Activated CD4-positive, alpha-beta T cell treated with anti-CD3 and anti-CD28 coated beads for 48 hours (primary cell): ENCODE results near the gene RABL6.
"Not testable (repeated sequence)": the region's sequence is repeated elsewhere in the genome, so short reads cannot be mapped to it uniquely, and the experiment has no call there.

Source experiments
- DNase-seq: peaks from one replicate; pipeline ENCODE4 v3.0.0-alpha.2; 2020

The RABL6 gene

DNA sequence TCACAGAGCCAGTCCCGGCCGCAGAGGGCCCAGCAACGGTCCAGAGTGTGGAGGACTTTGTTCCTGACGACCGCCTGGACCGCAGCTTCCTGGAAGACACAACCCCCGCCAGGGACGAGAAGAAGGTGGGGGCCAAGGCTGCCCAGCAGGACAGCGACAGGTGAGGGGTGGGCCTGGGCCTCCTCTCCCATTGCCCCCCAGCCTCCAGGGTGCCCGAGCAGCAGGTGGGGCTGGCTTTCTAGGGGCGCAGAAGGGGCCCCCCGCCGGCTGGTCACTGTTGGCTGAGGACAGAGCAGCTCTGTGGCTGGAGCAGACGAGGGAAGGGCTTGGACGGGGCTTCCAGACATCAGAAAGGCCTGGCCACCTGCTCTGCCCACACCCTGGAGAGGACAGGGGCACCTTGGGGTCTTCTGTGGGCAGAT lies 30.1 kb downstream of the RABL6 start:
- not testable (repeated sequence) for DNase-seq

DNA sequence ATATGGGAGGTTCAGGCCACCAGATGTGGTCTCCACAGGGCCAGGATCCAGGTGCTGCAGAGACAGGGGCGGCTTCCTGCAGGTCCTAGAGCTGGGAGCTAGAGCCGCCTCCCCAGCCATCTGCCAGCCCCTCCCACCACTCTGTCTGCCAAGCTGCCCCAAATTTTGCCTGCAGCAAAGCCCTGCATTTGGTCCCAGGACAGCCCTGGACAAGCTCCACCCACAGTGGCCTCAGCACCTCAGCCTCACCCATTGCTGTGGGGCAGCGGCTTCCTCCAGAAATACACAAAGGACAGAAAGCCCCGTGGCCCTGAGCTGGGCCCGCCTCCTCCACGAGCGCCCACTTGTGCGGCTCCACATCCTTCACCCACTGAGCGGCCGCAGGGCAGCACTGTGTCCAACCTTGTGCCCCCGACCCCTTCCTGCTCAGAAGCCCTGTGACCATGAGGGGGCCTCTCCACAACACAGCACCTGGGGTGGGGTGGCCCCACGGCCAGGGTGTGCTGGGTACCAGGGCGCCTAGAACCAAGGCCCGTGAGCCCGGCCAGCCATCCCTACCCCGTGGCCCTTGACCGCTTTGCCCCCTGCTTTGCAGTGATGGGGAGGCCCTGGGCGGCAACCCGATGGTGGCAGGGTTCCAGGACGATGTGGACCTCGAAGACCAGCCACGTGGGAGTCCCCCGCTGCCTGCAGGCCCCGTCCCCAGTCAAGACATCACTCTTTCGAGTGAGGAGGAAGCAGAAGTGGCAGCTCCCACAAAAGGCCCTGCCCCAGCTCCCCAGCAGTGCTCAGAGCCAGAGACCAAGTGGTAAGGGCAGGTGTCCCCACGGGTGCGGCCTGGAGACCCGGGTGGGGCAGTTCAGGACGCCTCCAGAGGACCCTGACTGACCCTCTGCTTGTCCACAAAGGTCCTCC lies 30.8 kb downstream of the RABL6 start:
- DNase-seq, result no peak

DNA sequence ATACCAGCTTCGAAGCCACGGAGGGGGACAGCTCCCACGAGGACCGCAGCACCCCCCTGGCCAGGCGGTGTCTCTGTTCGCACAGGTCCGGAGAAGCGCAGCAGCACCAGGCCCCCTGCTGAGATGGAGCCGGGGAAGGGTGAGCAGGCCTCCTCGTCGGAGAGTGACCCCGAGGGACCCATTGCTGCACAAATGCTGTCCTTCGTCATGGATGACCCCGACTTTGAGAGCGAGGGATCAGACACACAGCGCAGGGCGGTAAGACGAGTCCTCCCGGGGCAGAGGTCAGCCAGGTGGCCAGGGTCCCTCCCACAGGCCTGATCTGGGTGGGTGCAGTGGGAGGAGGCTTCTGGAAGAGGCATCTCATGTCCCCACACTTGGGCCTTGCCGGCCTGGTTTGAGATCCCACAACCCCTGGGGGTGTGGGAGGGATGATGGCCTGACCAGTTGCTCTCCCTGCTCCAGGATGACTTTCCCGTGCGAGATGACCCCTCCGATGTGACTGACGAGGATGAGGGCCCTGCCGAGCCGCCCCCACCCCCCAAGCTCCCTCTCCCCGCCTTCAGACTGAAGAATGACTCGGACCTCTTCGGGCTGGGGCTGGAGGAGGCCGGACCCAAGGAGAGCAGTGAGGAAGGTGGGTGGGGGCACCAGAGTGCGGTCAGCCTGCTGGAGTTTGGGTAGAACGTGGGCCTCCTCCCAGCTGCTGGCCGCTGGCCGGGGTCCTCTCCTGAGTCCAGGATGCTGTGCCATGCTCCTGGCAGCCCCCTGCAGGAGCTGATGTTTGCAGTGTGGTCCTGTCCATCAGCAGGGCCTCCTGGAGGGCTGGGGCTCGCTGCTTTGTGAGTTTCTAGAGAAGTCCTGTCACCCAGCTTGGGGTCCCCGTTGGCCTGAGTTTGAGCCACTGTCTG lies 31.7 kb downstream of the RABL6 start:
- DNase-seq, result no peak

DNA sequence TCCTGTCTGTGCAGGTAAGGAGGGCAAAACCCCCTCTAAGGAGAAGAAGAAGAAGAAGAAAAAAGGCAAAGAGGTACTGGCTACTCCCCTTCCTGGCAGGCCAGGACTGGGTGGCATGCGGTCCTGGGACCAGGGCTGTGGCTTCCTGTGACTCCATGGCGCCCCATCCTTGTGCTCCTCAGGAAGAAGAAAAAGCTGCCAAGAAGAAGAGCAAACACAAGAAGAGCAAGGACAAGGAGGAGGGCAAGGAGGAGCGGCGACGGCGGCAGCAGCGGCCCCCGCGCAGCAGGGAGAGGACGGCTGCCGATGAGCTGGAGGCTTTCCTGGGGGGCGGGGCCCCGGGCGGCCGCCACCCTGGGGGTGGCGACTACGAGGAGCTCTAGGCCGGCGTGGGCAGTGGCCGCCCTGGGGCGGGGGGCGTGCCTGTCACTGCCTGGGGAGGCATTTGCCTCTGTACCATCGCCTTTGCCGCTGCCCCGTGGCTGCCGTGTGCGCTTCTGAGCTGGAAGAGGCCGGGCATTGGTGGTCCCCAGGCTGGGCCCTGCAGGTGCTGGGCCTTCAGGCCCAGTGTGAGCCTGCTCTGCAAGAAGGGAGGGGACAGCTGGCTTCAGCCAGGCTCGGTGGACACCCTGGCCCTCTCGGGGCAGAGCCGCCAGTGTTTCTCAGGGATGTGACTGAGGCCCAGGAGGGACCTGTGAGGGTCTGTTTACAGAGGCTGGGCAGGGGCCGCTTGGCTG lies 32.6 kb downstream of the RABL6 start:
- no peak for DNase-seq

DNA sequence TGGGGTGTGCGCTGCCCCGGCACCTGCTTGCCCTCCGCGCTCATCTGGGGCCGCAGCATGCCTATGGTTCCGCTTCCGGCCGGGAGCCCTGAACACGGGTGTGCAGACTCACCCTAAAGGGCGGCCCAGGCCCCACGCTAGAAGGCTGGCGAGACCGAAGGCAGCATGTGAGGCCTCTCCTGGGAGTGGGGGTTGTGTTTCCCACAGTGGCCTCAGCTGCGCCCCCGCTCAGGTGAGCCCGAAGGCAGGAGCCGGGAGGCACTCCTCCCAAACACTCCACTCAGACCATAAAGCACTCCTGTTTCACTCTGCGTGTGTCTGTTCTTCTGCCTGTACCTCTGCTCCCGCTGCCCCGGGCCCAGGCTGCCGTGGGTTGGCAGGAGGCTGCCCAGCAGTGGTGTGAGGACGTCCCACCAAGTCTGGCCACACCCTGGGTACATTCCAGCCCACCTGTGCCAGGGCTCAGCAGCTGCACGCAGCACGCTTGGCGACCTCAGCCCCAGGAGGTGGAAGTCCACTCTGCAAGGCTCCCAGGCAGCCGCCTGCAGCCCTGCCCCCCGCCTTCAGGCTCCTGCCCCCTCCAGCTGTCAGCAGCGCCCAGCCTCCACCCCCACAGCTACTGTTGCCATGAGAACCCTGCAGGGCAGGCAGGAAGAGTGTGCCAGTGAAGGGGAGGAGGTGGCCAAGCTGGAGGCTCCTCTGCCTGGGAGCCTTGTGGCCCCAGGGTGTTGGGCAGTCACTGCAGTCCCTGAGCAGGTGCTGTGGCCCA lies 33.3 kb downstream of the RABL6 start:
- no peak for DNase-seq

DNA sequence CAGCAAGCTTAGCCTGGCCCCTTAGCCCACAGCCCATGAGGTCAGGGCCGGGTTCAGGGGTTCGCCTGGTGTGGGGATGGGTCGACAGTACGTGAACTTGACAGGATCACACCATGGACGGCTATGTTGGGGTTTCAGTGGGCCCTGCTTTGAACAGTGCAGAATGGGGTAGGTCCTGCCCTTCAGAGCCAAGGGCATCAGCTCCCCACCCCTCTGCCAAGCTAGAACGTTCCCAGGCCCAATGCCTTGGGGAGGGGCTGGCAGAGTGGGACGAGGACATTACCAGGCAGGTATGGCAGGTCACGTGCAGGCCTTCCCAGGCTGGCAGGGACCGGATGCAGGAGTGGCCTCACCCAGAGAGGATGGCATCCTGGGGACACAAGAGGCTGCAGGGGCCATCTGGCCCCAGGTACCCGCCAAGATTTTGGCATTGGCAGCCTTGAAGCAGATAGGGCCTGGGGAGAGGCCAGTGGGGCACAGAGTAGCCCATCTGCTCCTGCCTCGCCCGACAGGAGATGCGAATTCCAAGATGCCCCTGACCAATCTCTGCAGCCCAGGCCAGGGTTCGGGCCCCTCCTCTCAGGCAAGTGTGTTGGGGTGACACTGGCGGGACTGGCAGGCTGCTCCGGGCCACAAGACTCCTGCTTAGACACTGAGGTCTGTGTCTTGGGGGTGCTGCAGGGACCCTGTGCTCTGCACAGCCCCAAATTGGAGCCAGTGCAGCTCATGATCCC lies 34.1 kb downstream of the RABL6 start:
- DNase-seq, result not testable (repeated sequence)

DNA sequence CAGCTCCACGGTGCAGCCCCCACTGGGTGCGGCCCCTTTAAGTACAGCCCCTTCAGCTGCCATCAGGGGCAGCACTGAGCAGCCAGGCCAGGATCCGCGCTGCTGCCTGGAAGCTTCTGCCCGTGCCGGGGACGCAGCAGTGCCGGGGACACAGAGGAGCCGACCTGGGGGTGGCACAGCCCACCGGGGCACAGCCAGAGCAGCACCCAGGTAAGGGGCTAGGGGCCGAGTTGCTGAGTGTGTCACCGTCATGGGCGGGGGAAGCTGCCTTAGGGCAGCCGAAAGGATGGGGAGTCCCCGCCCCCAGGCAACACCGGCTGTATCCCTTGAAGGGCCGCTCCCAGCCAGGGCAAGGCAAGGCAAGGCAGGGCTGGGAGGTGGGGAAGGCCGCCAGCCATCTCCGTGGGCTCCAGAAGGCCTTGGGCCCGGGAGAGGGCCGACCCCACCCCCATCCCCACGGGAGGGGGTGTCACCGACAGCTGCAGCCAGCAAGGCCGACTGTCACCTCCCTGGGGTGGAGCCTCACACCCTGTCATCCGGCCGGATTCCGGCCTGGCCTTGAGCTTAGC lies 34.7 kb downstream of the RABL6 start, which contains the start of gene AJM1:
AJM1 (plus strand) TSS at position 99 of the 569 bp plus-strand sequence. CDS start 1,937 bp downstream, outside the sequence.
- peak; percentile 87 for DNase-seq

DNA sequence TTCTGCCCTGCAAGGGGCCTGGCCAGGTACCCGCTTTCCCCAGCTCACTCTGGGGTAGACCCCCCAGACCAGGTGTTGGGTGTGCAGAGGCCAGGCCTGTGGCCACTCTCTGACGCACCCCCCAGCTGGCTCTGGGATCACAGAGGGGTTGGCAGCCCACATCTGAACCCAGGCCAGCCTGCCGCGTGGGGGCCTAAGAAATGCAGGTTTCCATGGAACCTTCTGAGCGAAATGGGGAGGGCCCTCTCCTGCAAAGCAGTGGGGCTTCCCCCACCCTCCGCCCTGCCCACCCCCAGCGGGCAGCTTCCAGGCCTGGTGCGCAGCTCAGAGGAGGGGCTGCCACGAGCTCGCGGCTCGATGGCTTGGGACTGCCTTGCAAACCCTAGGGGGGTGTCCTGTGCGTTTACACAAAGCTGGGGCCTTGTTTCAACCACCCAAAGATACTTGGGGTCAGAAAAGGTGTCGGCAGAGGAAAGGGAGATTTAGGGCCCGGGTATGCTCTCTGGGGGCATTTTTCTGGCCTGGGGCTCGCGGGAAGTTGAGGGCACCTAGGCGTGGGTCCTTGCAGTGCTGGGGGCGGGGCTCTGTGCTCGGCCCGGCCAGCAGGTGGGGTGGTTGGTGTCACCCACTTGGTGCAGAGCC lies 35.5 kb downstream of the RABL6 start:
- not testable (repeated sequence) for DNase-seq

DNA sequence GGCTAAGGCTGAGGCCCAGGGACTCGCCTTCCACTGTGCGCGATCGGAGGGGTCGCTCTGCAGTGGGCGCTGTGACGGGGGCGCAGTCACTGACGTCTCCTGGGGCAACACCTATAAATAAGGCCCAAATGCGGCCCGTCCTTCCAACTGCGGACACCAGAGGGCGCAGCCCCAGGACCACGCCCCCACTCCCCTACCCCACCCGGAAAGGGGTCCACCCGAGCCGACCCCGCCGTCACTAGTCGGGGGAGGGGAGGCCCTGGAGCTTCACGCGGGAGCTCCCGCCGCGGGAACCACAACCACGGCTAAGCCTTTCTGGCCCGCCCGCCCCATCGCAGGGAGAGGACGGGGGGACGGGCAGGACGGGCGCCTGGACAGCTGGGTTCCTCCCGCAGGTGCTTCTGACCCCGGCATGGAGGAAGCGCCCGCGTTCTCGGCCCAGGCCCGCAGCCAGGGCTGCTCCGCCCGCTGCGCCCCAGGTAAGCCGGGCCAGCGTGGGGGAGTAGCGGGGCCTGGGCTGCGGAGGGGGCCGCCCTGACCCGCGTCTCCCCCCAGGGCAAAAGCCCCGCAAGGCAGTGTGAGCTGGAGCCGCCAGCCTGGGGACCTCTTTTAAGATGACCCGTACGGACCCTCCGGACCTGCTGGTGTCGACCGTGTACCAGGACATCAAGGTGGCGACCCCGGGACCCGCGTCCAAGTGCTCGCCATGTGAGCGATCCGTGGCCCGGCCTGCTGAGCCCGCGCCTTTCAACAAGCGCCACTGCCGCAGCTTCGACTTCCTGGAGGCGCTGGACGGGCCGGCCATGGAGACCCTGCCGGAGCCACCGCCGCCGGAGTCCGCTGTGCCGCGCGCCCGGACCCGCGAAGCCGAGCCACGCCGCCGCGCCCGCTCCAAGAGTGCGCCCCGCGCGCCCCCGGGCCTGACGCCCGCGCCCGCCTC lies 36.3 kb downstream of the RABL6 start:
- peak; percentile 77 for DNase-seq

DNA sequence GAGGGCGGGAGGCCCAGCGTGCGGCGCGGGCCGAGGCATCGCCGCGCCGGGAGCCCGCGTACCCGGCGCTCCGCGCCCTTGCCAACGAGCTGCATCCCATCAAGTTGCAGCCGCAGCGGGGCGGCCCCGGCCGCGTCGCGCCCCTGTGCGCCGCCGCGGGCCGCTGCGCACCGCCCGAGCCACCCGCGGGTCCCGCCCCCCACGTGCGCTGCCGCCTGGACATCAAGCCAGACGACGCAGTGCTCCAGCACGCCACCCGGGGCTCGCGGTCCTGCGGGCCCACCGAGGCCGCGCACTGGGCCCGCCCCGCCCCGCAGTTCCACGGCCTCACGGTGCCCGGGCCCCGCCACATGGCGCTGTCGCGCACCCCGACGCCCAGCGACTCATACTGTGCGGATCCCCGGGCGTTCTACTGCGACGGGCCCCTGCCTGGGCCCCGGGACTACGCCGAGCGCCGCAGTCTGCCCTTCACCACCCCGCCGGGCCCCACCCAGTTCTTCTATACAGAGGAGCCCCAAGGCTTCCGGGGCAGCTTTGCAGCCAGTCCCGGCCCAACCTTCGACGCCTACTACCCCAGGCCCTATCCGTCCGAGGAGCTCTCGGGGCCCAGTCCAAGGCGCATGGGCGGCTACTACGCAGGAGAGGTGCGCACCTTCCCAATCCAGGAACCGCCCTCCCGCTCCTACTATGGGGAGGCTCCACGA lies 37.2 kb downstream of the RABL6 start:
- no peak for DNase-seq

DNA sequence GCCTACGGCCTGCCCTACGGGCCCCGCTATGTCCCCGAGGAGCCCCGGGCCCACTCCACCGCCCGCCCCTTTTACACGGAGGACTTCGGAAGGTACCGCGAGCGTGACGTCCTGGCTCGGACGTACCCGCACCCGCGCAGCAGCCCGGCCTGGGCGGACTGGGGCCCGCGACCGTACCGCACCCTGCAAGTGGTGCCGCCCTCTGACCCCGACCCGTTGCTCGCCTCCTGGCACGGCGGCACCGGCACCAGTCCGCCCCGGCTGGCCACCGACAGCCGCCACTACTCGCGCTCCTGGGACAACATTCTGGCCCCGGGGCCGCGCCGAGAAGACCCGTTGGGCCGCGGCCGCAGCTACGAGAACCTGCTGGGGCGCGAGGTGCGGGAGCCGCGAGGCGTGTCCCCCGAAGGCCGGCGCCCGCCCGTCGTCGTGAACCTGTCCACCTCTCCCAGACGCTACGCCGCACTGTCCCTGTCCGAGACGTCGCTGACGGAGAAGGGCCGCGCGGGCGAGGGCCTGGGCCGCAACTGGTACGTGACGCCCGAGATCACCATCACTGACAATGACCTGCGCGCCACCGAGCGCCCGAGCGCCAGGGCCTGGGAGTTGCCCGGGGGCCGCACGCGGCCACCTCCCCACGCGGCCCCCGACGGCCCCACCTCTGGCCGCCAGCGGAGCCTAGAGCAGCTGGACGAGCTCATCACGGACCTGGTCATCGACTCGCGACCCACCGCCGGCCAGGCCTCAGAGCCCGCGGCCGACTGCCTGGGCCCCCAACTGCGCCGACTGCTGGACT lies 37.9 kb downstream of the RABL6 start:
- no peak for DNase-seq

DNA sequence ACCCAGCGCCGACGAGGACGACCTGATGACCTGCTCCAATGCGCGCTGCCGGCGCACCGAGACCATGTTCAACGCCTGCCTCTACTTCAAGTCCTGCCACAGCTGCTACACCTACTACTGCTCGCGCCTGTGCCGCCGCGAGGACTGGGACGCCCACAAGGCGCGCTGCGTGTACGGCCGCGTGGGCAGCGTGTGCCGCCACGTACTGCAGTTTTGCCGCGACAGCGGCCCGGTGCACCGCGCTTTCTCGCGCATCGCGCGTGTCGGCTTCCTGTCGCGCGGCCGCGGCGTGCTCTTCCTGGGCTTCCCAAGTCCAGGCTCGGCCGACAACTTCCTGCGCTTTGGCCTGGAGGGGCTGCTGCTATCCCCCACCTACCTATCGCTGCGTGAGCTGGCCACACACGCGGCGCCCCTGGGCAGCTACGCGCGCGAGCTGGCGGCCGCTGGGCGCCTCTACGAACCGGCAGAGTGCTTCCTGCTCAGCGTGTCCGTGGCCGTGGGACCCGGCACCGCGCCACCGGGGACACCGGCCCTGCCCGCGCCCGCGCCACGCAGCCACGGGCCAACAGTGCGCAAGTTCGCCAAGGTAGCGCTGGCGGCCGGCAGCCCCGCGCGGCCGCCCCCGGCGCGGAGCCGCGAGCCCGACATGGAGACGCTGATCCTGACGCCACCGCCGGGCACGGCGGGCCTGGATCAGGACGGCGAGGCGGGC lies 38.8 kb downstream of the RABL6 start:
- DNase-seq, result no peak

DNA sequence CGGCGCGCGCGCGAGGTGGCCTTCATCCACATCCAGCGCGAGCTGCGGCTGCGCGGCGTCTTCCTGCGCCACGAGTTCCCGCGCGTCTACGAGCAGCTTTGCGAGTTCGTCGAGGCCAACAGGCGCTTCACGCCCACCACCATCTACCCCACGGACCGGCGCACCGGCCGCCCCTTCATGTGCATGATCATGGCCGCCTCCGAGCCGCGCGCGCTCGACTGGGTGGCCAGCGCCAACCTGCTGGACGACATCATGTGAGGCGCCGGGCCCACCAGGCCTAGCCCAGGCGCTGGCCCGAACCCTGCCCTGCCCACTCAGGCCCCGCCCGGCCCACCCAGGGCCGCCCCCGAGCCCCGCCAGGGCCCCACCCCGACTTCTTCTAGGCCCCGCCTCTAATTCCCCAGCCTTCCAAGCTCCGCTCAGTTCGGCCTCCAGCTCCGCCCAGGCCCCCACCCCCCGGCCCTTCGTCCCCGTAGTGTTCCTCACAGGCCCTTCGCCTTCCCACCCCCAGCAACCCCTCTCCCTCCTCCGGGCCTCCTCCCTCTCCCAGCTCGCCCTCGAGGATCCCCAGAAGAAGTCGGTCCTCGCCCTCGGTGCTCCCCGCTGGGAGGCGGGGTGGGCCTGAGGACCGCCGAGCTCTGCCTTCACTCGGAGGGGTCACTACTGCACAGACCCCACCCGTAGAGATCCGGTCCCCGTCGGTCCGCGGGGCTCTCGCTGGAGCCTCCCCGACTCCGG lies 39.5 kb downstream of the RABL6 start:
- DNase-seq, result peak; percentile 45

DNA sequence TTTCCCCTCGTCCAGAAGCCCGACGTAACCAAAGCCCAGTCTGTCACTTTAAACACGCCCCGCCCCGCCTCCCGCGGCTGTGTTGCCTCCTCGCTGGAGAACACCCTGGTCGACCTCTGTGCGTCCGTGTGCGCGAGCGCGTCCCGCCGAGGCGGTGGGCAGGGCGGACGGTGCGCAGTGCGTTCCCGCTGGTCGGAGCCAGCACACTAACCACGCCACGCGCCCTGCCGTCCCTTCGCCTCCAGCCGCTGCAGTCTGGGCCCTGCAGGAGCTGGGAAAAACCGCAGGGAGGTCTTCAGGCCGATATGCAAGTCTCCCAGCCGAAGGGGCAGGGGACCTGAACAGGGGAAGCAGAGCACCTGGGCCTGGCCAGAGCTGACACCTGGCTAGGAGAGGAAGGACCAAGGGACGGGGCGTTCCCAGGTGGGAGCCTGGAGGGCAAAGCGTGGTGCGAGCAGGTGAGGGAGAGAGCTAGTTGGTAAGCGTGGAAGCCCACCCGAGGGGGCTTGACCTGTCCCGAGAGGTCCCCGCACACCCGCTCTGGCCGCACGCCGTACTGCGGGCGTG lies 40.2 kb downstream of the RABL6 start:
- peak; percentile 92 for DNase-seq

DNA sequence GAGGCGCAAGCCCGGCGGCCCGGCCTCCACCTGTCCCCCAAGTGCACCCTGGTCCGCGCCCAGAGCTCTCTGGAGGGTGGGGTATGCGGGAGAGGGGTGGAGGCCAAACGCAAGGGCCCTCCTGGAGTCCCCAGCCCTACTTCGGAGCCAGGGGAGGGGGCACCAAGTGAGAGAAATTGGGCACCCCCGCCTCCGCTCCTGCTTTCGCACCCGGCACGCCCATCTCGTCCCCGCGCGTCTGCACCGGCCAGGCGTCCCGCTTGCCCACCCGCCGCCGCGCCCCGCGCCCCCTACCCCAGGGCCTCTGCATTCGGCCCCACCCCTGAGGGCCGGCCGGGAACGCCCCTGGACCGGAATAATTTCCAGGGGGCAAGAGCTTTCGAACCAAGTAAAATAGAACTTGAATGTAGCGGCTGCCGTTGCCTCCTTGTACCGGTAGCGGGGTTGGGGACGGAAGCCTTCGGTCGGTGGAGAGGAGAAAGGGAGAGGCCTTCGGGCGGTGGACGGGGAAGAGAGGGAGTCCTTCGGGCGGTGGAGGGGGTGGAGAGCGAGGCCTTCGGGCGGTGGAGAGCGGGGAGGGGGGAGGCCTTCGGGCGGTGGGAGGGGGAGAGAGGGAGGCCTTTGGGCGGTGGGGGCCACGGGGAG lies 40.8 kb downstream of the RABL6 start:
- DNase-seq, result peak; percentile 65
